GM19351 (cell line): Measurements from ENCODE around the gene DLL1.
"Not testable (repeated sequence)": the region's sequence is repeated elsewhere in the genome, so short reads cannot be mapped to it uniquely, and the experiment has no call there.

Experiments used
- ATAC-seq: cut with Tn5 transposase; IDR thresholded peaks from one replicate; pipeline ENCODE4 v1.9.1; 2021; ENCODE audit warnings: mild to moderate bottlenecking, moderate library complexity; ENCODE audit not compliant: unreplicated experiment

Gene DLL1

DNA sequence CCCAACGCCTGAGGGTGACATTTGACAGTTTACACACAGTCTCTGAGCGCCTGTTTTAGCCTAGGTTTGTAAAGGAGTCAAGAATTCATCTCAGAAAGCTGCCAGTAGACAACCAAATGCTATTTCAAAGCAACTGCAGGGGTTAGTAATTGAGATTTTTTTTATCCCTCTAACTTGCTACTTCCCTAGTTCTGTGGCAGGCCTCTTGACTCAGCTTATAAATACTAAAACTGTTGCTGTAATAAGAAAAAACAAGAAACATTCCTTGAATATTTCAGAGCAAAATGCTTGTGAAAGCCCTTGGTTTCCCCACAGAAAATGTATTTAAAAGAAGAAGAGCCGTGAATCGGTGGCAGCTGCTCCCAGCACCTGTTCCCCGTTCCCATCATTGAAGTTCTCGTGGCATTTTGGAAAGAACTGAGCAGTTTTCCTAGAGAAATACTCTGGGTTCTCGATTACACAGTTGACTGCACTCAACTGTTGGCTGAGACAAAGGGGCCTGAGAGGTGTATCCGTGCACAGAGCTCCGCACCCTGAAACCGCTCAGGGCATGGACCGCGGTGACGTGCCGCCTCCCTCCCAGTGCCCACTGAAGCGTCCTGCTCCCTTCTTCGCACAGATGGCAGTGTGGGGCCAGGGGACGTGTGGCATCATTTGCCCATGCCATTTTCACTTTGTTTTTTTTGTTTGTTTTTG, 20.9 kb downstream of the DLL1 start:
- no peak for ATAC-seq

DNA sequence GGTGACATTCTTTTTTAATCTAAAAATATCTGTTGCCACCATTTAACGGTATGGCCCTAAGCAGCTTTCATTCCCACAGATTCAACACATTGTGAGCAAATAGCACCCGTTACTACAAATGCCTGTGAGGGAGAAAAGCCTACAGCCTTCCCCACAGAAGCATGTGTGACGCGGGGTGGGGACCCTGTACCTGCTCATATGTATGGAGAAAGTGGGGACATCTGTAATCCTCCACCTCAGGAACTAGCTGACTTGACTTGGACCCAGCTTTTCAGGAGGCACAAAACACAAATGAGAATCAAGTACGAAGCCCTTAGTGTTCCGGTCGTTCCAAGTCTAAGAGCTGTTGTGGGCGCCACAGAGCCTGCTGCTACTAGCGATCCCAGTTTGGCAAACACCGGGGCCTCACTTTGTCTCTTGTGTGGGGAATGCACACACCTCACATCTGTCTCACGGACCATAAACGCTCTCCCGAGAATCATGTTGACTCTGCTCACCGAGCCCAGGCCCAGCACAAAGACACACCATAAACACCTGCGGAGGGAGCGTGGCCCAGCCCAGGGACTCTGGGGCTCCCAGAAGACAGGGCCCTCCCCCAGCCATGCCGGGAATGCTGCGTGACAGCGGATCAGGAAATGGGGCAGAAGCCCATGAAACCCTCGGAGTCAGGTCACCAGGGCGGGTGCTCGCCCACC, 21.6 kb downstream of the DLL1 start:
- no peak for ATAC-seq

DNA sequence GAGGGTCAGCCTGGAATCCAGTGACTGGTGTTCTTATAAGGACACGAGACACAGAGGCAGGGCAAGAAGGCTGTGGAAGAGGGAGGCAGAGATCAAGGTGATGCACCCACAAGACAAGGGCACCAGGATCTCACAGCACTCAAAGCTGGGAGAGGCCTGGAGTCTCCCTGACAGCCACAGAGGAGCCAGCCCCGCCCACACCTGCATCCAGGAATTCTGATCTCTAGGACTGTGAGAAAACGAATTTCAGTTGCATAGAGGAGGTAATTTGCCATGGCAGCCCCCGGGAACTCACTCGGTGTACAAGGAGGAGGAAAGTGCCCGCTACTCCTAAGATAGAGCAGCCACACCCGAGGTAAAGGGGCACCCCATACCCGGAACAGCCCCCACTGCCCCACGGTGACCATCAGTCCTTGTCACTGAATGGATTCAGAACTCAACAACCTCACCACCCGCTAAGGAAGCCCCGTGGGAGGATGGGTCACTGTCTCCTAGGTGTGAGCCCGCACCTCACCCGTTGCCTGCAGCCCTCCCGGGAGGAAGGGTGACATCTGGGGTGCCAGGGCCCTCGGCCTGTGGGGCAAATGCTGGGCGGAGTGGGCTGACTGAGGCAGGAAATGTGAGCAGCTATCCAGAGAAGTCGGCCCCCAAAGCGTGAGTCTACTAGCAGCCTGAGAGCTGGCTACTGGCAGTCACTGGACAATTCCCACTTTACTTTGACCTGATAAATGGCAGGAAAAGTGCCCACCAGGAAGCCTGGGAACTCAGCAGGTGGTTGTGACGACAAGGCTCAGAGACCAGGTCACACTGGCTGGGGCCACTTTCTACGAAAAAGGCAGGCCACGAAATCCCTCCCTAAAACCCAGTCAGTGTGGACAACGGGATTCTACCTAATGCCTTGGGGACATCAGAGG, 22.4 kb downstream of the DLL1 start:
- ATAC-seq = no peak

DNA sequence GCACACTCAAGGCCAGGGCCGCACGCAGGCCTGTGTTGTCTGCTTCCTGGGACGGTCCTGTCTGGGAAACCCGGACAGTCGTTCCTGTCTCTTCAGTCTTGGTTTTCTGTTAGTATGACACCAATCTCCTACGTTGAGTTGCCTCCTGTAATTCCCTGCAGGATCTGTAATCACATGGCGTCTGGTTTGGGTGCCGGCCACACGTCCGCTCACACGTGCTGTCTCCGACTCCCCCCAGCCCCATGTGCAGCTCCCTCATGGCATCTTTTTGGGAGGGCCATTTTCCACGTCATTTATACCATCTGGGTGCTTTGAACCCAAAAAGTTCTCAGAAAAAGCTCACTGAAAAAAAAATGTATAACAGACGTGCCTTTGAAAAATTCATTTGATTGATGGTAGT, 23.2 kb downstream of the DLL1 start:
- no peak for ATAC-seq

DNA sequence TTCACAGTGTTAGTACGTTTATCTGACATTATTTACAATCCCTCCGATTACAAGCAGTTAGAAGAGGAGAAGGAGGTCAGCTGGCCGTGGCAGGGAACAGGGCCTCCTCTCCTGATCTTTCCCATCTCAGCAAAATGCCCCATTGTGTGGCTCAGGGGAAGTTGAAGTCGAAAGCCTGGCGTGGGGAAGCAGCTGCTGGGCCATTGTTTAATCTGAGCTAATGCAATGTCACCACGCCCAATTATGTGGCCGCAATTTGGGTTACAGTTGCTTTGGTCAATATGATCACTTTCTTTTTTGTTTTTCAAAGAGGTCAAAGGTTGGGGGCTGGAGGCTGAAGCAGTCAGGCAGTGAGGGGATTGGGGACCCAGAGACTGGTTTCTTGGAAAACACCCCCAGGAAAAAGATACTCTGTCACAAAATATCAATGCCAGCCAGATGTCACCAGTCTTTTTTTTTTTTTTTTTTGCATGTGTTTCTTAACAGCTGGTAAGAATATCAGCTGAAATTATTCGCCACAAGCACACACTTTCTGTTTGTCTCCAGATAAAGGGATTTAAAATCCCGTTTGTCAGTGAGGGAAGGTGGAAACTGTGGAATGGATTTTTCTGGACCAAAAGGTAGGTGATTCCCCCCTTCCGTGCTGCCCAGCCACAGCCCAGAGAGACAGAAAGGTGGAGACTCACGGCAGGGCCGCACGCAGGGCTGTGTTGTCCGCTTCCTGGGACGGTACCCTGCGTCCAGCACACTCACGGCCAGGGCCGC, 24.6 kb downstream of the DLL1 start:
- ATAC-seq = no peak

DNA sequence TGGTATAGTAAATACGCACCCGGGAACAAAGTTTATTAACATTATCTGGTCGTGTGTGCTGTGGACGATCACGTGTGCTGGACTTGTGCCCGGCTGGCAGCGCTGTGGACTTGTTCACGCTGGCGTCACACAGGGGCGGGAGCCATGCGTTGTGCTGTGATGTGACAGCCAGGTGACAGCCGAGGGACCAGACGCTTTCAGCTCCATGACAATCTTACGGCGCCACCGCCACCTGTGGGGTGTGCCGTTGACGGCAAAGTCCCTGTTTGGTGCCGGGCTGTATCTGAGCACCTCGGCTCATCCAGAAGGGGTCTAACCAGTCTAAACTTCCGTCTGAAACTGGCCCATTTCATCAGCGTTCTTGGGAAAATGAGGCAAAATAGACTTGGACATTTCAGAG, 25.2 kb downstream of the DLL1 start:
- ATAC-seq = no peak

DNA sequence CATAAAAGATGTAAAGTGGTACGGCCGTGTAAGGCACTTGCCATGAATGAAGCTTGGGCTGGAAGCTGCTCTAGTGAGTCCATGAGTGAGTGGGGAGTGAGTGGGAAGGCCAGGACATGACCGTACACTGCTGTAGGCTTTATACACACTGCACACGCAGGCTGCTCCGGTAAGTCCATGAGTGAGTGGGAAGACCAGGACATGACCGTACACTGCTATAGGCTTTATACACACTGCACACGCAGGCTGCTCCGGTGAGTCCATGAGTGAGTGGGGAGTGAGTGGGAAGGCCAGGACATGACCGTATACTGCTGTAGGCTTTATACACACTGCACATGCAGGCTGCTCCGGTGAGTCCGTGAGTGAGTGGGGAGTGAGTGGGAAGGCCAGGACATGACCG, 26.2 kb downstream of the DLL1 start:
- not testable (repeated sequence) for ATAC-seq

DNA sequence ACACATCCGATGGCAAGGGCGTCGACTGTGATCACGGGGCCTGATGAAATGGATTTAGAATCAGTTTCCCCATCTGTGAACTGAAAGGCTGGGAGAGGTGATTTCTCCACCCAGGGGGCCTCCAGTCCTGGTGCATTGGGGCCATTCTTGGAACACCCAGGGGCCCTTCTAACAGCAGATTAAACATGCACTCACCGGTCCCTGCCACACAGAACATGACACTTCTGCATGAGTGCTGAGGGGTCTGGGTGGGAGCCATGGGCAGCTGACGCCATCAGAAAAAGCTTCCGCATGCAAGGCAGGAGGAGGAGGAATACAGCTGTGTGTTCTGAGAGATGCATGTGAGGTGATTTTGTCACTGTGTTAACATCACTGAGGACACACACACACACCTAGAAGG, 26.8 kb downstream of the DLL1 start:
- no peak for ATAC-seq

DNA sequence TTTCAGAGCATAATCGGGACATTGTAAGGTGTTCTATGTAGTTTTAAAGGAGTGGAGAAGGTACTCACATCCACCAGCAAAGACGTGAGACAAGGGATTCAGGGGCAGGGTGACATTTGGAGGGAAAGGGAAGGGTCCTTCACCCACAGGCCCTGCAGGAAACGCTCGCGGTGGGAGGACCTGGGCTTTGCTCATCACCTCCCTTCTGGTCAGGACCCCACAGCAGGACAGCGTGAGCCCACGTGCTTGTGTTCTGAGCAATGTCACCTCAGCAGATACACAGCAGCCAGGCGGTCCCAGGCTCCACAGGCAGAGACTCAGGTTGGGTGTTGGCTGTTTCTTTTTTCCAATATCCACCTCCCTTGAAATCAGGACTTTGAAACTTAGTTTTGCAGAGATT, 27.5 kb downstream of the DLL1 start:
- ATAC-seq = no peak

DNA sequence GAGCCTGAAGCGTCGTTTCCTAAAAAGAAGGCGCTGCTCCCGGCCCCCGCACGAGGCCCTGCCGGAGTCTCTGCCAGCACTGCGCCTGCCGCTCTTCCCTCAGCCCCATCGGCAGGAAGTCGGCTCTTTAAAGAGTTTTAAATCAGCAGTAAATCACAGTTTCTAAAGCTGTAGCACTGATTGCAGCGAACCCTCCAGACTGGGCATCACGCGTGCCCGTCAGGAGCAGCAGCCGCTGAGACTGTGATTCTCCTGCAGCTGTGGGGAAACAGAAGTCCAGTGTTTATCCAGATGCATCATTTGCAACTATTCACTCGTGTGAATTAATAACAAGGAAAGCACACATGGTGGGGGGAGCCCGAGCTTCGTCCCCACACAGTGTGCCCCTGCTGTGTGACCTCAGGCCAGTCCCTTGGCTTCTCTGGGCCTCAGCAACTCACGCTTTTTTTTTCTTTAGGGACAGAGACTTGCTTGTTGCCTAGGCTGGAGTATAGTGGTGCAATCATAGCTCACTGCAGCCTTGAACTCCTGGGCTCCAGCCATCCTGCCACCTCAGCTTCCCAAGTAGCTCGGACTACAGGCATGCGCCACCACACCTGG, 28.3 kb downstream of the DLL1 start:
- ATAC-seq = no peak

DNA sequence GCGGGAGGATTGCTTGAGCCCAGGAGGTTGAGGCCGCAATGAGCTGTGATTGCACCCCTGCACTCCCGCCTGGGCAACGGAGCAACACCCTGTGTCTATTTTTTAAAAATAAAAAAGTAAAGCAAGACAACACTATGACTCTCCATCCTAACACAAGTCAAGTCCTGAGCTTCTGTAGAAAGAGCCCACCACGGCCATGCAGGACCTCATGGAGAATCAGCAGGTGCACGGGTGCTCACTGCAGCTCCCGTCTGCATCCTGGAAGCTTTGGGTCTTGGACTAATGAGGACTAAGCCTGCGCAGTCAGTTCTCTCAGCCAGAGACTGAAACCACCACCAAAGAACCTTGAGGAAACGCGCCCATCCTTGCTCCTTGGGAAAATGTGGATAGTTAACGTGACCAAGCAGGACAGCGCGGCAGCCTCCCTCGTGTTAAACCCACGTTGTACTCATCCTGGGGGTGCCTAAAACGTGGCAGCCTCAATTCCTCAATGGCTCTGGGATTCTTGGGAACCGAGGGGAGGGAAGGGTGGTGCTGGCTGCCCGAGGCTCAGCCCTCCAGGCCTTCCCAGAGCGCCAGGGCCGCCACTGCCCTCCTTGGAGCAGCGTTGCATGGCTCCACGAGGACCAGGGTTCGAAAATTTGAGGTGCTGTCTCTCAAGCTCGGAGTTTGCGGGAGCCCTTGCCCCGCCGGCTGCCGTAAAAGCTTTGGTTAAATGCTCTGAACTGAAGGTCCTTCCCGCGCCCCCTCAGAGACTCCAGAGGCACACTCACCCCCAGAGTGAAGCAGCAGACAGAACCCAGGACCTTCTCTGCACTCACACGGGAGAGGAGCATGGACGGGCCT, 29.0 kb downstream of the DLL1 start:
- ATAC-seq = no peak

DNA sequence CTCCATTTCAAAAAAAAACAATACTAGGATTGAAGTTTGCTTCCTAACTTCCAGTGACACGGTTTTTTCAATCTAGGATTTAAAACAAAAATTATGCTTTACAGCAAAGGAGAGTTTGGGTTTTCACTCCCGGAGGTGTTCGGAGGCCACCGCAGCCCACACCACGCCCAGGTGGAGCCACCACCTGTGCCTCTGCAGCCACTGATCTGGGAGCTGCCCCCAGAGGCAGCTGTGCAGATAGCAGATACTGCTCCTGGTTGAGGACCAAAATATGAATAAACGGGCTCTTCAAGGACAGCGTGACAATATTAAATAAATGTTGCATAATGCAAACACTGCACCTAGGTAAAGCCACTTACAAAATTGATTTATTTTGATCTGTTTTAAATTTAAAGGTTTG, 30.2 kb downstream of the DLL1 start:
- ATAC-seq = no peak

DNA sequence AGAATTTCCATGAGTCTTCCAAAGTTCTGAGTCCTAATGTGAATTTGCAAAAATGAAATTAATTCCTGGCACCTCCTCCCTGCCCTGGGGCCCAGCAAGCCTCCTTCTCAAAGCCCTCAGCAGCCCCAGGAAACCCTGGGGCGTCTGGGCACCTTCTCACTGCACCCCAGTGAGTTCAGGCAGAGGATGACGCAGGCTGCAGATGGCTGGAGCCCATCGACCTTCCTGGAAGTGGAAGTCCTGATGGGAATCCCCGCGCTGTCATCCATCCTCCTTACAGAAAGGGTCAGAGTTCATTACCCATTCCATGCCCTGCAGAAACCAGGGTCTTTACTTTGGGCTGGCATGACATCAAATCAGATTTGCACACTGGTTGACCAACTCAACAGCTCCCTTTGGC, 31.6 kb downstream of the DLL1 start:
- no peak for ATAC-seq

DNA sequence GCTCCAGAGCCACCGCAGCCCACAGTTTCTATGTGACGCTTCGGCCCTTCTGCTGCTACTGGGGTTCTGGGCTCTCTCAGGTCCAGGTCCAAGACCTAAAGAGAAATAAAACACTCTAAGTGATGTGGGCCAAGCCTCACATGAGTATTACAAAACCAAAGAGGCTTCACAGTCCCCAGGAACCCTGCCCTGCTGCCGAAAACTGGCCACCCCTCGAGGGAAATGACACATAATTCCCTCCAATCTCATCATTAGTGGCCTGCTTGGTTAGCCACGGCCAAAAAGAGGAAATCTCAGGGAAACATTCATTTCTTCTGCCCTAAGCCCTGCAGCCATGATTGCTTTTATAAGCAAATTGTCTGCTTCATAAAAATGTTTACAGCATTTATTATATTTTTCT, 32.5 kb downstream of the DLL1 start:
- no peak for ATAC-seq

DNA sequence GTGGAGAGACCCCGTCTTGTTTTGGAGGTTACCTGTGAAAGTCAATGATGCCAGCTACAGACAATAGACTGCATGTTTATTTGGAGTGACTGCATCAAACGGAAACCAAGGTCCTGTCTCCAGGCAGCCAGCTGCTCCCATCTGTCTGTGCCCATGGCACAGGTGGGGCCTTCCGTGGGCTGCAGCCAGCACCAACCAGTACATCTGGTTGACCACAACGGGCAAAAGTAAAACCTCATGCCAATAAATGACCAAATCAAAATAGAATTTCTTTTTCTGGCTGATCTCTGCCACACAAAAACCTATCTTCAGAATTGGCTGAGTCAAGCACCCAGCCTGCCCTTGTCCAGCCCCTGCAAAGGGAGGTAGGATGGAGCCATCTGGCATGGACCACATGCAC, 33.5 kb downstream of the DLL1 start:
- ATAC-seq = no peak

DNA sequence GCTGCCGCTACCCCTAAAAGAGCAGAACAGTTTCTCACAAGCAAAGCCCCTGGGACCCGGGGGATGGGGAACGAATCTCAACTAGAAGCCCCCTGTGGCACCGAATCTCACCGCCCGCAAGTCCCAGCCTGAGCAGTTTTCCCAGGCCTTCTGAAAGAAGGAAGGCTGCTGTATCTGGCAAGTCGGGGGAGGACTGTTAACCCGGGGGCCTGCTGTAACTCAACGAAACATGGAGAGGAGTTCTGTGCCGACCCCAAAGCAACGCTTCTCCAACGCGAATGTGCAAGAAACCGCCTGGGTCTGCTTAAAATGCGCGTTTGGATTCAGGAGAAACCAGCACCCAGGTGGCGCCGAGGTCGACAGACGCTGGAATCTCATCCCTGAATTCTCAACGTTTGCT, 34.2 kb downstream of the DLL1 start:
- no peak for ATAC-seq

DNA sequence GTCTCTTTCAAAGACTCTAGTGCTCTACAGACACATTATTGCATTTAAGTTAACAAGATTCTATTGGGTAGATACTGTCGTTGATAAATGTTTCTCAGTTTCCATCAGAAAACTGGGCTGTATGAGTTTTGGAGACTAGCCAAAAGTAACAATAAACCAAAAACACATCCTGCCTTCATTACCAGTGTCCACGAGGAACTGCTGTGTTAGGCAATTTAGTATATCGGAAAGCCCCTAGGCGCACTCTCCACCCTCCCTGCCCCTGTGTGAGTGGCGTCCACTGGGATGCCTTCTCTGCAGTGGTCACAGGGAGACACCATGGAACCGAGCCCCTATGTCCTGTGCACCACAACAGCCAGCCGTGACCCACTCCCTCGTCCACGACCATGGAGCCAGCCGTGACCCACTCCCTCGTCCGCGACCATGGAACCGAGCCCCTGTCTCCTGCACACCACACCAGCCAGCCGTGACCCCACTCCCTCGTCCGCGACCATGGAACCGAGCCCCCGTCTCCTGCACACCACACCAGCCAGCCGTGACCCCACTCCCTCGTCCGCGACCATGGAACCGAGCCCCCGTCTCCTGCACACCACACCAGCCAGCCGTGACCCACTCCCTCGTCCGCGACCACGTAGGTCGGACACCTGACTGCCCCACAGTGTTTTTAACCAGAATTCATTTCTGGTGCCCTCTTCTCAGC, 35.3 kb downstream of the DLL1 start:
- ATAC-seq = no peak

DNA sequence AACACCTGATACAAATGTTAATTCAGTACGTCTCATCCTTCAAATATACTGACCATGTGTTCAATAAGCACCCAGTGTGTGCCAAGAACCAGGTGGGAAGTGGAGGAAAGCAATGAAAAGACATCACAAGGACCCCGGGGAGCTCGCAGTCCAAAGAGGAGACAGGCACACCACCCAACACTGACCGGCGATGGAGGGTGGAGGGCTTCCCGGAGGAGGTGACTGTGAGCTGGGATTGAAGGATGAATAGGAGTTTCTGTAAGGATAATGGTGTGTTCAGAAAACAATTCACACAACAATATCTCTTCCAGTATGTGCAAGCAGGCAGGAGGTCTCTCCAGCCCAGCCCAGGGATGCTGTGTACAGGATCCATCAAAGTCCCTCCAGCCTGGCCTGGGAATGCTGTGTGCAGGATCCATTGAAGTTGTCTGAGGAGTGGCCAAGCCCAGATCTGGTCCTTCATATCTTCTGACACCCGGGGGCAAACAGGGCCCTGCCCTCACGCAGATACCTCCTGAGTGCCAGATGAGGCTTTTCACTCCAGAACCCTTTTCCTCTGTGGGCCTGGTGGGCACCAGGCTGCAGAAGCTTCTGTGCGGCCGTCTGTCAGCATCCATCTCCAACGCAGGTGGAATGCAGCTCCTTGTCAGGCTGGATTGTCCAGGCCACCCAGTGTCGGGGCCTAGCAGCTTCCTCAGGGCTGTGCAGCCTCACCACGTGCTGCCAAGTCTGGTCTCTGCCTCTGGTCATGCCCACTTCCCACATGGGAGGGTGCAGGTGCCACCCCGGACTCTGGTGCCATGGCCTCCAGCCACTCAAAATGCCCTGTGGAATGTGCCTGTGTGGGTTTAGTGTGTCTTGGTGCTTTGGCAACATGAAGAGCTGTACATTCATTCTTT, 36.3 kb downstream of the DLL1 start:
- ATAC-seq = no peak
